CD4-positive, alpha-beta T cell (primary cell): ENCODE data around the gene CAMTA1. TPM values are rescaled to one million over a fixed set of nuclear protein-coding genes. Genes with fewer than 3 reads are reported as not detected.
"Not testable (repeated sequence)": the region's sequence is repeated elsewhere in the genome, so short reads cannot be mapped to it uniquely, and the experiment has no call there.

Source experiments
- ATAC-seq: fragments of 200-7000 bp; cut with Tn5 transposase; one replicate; pipeline ENCODE4 v1.10.0; 2022; ENCODE audit warnings: mild to moderate bottlenecking; ENCODE audit not compliant: poor library complexity
- CTCF ChIA-PET: fragments of 350-600 bp; sonication (Branson Sonifier 250); formaldehyde crosslinking; loops from one replicate; lab custom pipeline; 2021; ENCODE audit warnings: antibody characterized with exemption, inconsistent platforms; lab: Charles Lee
- POLR2A ChIA-PET: fragments of 350-600 bp; sonication (Branson Sonifier 250); formaldehyde crosslinking; loops from one replicate; lab custom pipeline; 2021; ENCODE audit warnings: antibody characterized with exemption, inconsistent platforms; lab: Charles Lee
- DNase-seq, 14 experiments: peaks; one replicate each; pipeline ENCODE4 v3.0.0-alpha.2; 2013 to 2020; ENCODE audit warnings: mixed read lengths in 2 of 14
- H3K27ac ChIP-seq, 2 donors: one replicate each; pipeline versions ENCODE4 v1.5.1 to v1.7.0; 2013; ENCODE audit warnings: low read length in 2 of 2, low read depth in 1 of 2, mild to moderate bottlenecking in 1 of 2
- H3K27me3 ChIP-seq, 2 experiments: 1 replicate in 1 of 2; 2 replicates in 1 of 2; pipeline versions ENCODE4 v1.6.1 to v1.7.0; 2013; ENCODE audit warnings: low read length in 2 of 2, control low read depth in 1 of 2, mild to moderate bottlenecking in 1 of 2, moderate library complexity in 1 of 2; ENCODE audit not compliant: insufficient read depth in 2 of 2, control insufficient read depth in 1 of 2
- H3K36me3 ChIP-seq: one replicate; pipeline ENCODE4 v1.6.1; 2013; ENCODE audit warnings: low read length, control low read depth; ENCODE audit not compliant: insufficient read depth
- H3K4me1 ChIP-seq: one replicate; pipeline ENCODE4 v1.6.1; 2013; ENCODE audit warnings: low read length, control low read depth; ENCODE audit not compliant: insufficient read depth
- H3K4me3 ChIP-seq: one replicate; pipeline ENCODE4 v1.5.1; 2013; ENCODE audit warnings: mild to moderate bottlenecking, low read length, moderate library complexity
- H3K9me3 ChIP-seq, 2 experiments: 1 replicate in 1 of 2; 2 replicates in 1 of 2; pipeline versions ENCODE4 v1.6.1 to v1.7.0; 2013; ENCODE audit warnings: low read length in 2 of 2, mild to moderate bottlenecking in 2 of 2, control low read depth in 1 of 2, moderate library complexity in 1 of 2; ENCODE audit not compliant: control insufficient read depth in 1 of 2, insufficient read depth in 1 of 2
- H3K27ac Mint-ChIP-seq: one replicate; pipeline ENCODE4 v1.8.0; 2020; ENCODE audit warnings: mixed read lengths
- H3K27me3 Mint-ChIP-seq: one replicate; pipeline ENCODE4 v1.8.0; 2021; ENCODE audit warnings: mixed read lengths
- H3K36me3 Mint-ChIP-seq: one replicate; pipeline ENCODE4 v1.8.0; 2021; ENCODE audit warnings: low read depth, mixed read lengths
- H3K4me1 Mint-ChIP-seq: one replicate; pipeline ENCODE4 v1.8.0; 2021; ENCODE audit warnings: low read depth, mixed read lengths
- H3K4me3 Mint-ChIP-seq: one replicate; pipeline ENCODE4 v1.8.0; 2020; ENCODE audit warnings: mild to moderate bottlenecking, mixed read lengths
- H3K9me3 Mint-ChIP-seq: one replicate; pipeline ENCODE4 v1.8.0; 2020; ENCODE audit warnings: mixed read lengths
- CTCF ChIP-seq: fragments of 200-600 bp; IDR thresholded peaks from one replicate; pipeline ENCODE4 v1.8.0; 2022; ENCODE audit warnings: antibody characterized with exemption, mild to moderate bottlenecking
- intact Hi-C, 2 experiments: fragments of 100-400 bp; cut with DNase I in 1 of 2; cut with micrococcal nuclease in 1 of 2; formaldehyde crosslinking; loops; one replicate each; pipeline versions ENCODE4 v1.15.1 to v1.9.0; 2023 to 2025; cut with DNase I, micrococcal nuclease
- total RNA-seq, 174 experiments: library from RNA in 2 of 174; stranded (reverse) in 2 of 174; gene quantifications; one replicate each; pipeline ENCODE4 v1.2.3 and lab custom pipeline; 2021 to 2026

The CAMTA1 gene
- total RNA-seq, 2 experiments from 2014 or later: 38.6 to 39.3 TPM

DNA sequence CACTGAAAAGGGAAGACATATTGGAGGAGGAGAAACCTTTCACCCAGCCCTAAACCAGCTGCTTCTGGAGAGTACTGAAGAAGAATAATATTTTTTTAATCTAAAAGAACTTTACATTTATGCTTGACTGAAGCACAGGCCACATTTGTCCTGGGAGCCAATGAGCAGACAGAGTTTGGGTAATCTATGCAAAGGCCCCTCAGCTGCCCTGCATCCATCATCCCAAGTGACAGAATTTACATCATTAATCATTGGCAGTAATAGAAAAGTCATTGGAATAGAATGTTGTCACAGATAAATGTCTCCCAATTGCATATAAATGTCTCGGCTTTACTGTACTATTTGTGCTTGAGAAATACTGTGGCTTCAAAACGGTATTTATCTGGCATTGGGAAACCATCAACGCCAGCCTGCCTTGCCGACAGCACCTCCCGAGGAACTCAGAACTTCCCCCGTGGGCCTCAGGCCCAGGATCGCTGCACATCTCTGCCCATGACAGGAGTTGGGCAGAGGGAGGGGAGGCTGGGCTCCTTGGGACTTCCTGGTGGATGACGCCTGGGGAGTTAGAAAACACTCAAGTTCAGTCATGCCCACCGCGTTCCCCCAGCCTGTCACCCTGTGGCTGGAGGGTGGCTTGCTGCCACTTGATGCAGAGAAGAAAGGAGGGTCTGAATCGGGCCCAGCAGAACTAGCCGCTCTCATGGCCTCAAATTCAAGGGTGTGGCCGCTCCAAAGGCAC lies 133.1 kb downstream of the CAMTA1 start:
- ChIA-PET CTCF (no interaction called here), POLR2A (no interaction called here)
- peaks cover 28% of the 10 kb centered on the region for H3K27me3 Mint-ChIP-seq
- DNase-seq (no peak), ATAC-seq (no peak)
- no peak overlapping the region for H3K4me3 Mint-ChIP-seq
- H3K4me1 Mint-ChIP-seq: no peaks in the 10 kb centered on the region
- Histone ChIP-seq H3K4me1 (no peaks in the 10 kb centered on the region), H3K4me3 (no peak overlapping the region), H3K36me3 (no peaks in the 10 kb centered on the region), H3K27ac (no peak overlapping the region), H3K9me3 (peaks cover 0 to 18% of the 10 kb centered on the region in 2 experiments), H3K27me3 (peaks cover 8 to 23% of the 10 kb centered on the region in 2 experiments)
- H3K27ac Mint-ChIP-seq: no peak overlapping the region
- no peaks in the 10 kb centered on the region for H3K36me3 Mint-ChIP-seq
- intact Hi-C loops: no loop called here
- H3K9me3 Mint-ChIP-seq: peaks cover 3% of the 10 kb centered on the region
- no peak for TF ChIP-seq CTCF

GRCh38 chr1:6918925-6919511 lies 133.8 kb downstream of the CAMTA1 start:
- intact Hi-C loops: no loop called here
- Histone ChIP-seq H3K27me3 (peaks cover 8 to 23% of the 10 kb centered on the region in 2 experiments), H3K27ac (no peak overlapping the region), H3K36me3 (no peaks in the 10 kb centered on the region), H3K4me3 (no peak overlapping the region), H3K4me1 (no peaks in the 10 kb centered on the region), H3K9me3 (peaks cover 0 to 13% of the 10 kb centered on the region in 2 experiments)
- ATAC-seq (no peak), DNase-seq (no peak)
- Mint-ChIP-seq H3K9me3 (no peaks in the 10 kb centered on the region), H3K27me3 (peaks cover 24% of the 10 kb centered on the region), H3K4me3 (no peak overlapping the region), H3K27ac (no peak overlapping the region), H3K4me1 (no peaks in the 10 kb centered on the region), H3K36me3 (no peaks in the 10 kb centered on the region)
- no peak for TF ChIP-seq CTCF
- POLR2A ChIA-PET: no interaction called here
- CTCF ChIA-PET: no interaction called here

- POLR2A ChIA-PET, H3K27ac ChIP-seq, intact Hi-C loops, H3K27ac Mint-ChIP-seq, H3K4me1 ChIP-seq, H3K4me3 Mint-ChIP-seq, ATAC-seq, CTCF ChIA-PET, H3K9me3 ChIP-seq, H3K27me3 Mint-ChIP-seq, H3K4me3 ChIP-seq, H3K27me3 ChIP-seq, H3K4me1 Mint-ChIP-seq, H3K36me3 Mint-ChIP-seq, H3K9me3 Mint-ChIP-seq, DNase-seq, H3K36me3 ChIP-seq: not testable (repeated sequence)
These were observed 136.3 kb downstream of the CAMTA1 start for GRCh38 chr1:6921506-6921905.
